Measurements from ENCODE around the gene ERN1.

The ERN1 gene

DNA sequence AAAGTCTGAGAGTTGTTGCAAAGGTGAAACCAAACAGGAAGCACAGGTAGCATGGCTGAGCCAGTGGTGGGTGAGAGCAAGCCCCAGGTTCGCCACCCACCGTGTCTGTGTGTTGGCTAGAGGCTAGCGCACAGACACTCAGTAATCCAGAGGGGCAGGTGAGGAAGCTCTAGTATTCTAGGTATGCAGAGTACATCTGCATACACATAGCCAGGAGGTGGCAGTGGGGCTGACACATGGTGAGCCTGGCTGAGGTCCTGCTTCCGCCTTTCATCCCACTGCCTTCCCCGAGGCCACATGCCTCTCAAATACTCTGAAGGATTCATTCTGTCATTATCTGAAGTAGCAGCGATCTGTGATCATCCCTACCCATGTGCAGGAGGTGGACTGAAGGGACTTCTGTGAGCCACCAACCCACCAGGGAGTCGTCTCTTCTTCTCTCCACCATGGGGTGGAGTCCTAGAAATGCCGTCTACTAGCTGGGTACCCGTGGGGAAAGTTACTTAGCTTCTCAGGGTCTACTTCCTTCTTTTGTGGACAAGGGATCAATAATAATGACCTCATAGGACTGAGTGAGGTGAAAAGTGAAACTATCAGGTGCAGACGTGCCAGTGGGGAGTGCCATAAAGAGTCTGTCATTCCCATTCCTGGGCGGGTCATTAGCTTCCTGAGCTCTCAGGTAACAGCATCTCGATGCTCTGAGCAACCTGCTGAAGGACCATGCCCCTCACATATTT lies 73.5 kb downstream of the ERN1 start:
- no peak overlapping the region for H3K27ac ChIP-seq
- TF ChIP-seq ZFX (IDR thresholded peaks at IDR 0.05): no peak
- TF ChIP-seq, protein P1, sequence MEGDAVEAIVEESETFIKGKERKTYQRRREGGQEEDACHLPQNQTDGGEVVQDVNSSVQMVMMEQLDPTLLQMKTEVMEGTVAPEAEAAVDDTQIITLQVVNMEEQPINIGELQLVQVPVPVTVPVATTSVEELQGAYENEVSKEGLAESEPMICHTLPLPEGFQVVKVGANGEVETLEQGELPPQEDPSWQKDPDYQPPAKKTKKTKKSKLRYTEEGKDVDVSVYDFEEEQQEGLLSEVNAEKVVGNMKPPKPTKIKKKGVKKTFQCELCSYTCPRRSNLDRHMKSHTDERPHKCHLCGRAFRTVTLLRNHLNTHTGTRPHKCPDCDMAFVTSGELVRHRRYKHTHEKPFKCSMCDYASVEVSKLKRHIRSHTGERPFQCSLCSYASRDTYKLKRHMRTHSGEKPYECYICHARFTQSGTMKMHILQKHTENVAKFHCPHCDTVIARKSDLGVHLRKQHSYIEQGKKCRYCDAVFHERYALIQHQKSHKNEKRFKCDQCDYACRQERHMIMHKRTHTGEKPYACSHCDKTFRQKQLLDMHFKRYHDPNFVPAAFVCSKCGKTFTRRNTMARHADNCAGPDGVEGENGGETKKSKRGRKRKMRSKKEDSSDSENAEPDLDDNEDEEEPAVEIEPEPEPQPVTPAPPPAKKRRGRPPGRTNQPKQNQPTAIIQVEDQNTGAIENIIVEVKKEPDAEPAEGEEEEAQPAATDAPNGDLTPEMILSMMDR (conservative IDR thresholded peaks at IDR 0.05): no peak

DNA sequence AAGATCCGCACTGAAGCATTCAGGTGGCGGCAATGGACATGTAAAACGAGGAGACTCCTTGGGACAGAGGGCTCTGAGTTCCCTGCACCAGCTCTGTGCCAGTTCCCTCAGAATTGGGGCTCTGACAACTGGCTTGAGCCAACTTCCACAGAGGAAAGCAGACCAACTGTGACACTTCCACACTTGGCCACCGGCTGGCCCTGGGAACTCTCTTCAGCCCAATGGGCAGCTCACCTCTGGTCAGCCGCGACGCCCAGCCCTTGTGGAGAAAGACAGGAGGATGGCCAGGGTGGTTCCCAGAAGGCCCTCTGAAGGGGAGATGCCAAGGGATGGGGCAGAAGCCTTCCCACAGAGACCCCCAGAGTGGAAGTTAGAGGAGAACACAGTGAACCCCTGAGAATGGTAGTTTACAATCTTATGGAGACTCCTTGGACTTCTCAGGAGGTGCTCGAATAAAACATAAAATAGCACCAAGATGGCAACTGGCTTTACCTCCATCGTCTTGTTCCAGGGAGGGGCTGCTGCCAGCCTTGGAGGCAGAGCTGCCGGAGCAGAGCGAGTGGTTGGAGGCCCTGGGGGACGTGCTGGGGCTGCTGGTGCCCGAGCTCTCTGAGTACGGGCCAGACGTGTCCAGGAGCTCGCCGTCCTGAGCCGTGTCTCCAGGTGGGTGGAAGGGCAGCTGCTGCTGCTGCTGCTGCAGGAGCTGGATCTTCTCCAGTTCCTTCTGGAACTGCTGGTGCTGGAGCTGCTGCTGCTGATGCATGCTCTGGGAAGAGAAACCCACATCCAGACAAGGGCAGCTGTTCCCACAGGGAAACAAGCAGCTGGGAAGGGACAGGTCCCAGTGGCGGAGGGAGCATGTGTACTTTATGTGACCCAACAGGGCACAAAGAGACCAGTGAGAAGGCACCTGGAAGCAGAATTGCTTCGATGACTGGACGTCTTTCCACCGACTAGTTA lies 74.5 kb downstream of the ERN1 start:
- no peak overlapping the region for H3K27ac ChIP-seq
- TF ChIP-seq, protein P1 (conservative IDR thresholded peaks at IDR 0.05): no peak
- no peak for TF ChIP-seq ZFX (IDR thresholded peaks at IDR 0.05)

DNA sequence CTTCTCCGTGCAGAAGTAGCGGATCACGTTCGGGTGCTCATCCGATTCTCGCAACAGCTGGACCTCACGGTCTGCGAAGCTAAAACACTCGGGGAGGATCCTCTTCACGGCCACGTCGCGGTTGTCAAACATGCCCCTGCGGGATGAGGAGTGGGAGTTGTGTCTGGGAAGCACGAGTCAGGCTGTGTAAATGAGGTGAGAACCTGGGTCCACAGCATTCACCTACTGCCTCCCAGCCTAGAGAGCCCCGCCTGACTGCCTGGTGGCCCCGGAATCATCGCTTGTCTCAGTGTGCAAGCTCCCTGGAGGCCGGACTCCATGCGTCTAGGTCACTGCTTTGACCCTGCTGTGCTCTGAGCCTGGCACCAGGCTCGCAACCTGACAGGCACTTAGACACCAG lies 75.6 kb downstream of the ERN1 start:
- H3K27ac ChIP-seq: no peak overlapping the region
- TF ChIP-seq ZFX (IDR thresholded peaks at IDR 0.05): no peak
- TF ChIP-seq, protein P1 (conservative IDR thresholded peaks at IDR 0.05): no peak

DNA sequence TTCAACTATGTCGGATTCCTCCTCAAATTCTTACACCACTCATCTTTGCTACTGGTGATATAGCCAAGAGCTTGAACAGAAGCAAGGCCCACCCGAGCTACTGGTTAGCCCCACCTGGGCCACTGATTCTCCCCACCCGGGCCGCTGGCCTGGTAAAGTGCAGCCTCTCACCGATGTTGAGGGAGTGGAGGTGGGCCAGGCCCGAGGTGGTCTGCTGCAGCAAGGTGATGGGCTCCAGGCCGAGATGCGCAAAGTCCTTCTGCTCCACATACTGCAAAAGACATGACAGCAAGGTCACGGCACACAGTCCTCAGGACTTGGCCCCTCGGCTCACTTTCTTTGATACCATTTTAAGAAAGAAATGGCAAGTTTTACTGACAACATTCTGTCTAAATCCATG lies 76.8 kb downstream of the ERN1 start:
- TF ChIP-seq ZFX (IDR thresholded peaks at IDR 0.05): no peak
- TF ChIP-seq, protein P1 (conservative IDR thresholded peaks at IDR 0.05): no peak
- H3K27ac ChIP-seq: no peak overlapping the region

DNA sequence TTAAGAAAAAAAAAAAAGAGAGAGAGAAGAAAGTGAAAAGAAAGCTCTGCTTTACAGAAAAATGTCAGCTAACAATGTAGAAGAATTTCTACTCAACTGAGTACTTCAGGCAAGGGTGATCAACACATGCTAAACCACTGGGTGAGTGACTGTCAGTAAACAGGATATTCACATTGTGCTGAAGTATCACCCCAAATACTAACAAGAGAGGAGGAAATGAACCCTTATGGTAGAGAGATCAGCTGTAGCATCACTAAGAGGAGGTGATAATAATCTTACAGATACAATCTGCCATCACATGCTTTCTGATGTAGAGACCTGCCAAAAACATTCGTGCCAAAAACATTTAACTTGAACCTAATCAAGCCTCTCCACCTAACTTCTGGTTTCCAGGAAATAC lies 78.8 kb downstream of the ERN1 start:
- TF ChIP-seq ZFX (IDR thresholded peaks at IDR 0.05): no peak
- TF ChIP-seq, protein P1 (conservative IDR thresholded peaks at IDR 0.05): no peak
- H3K27ac ChIP-seq: no peak overlapping the region

DNA sequence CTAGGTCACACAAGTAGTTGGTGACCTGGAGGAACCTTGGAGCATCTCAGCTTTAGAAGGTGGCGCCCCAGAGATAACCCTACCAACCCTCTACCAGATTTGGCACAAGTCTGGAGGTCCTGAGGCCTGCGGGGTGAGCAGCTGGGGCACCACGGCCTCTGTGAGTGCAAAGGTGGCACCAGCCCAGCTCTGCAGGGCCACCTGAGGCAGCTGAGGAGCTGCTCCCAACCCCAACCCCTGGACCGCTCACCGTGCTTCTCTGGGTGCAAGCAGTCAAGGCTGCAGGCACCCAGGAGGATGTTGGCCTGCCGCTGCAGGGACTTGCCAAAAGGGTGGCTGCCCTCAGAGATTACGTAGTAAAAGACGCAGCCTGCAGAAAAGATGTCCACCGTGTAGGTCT lies 81.1 kb downstream of the ERN1 start:
- no peak overlapping the region for H3K27ac ChIP-seq
- TF ChIP-seq, protein P1 (conservative IDR thresholded peaks at IDR 0.05): no peak
- TF ChIP-seq ZFX (IDR thresholded peaks at IDR 0.05): no peak

DNA sequence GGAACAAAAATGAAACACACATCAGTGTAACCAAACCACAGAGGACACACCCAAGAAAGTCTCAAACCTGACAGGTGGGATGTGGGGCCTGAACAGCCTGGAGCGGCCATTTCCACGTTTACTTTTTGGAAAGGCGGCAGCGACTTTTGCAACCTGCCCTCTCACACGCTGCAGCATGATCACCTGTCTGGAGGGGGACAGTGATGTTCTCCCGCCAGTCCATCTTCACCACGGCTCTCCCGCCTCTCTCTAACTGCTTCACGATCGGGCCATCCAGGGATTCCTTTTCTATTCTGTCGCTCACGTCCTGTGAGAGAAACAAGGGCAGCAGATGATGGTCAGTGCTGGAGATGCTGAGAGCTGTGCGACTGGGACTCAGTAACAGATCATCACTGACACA lies 84.8 kb downstream of the ERN1 start:
- TF ChIP-seq, protein P1 (conservative IDR thresholded peaks at IDR 0.05): no peak
- no peak for TF ChIP-seq ZFX (IDR thresholded peaks at IDR 0.05)
- no peak overlapping the region for H3K27ac ChIP-seq
